HG03280 (cell line): ENCODE measurements around the gene DPF3.

ENCODE experiments used
- ATAC-seq: cut with Tn5 transposase; IDR thresholded peaks from one replicate; pipeline ENCODE4 v1.9.1; 2021; ENCODE audit warnings: mild to moderate bottlenecking, moderate library complexity; ENCODE audit not compliant: unreplicated experiment

DPF3 gene

GRCh38 chr14:72621387-72622065 is 272.4 kb downstream of the DPF3 start:
- no peak for ATAC-seq

- ATAC-seq = no peak
Observed at GRCh38 chr14:72619881-72620280, 274.0 kb downstream of the DPF3 start.

GRCh38 chr14:72619111-72619571 is 274.8 kb downstream of the DPF3 start:
- ATAC-seq = no peak

DNA sequence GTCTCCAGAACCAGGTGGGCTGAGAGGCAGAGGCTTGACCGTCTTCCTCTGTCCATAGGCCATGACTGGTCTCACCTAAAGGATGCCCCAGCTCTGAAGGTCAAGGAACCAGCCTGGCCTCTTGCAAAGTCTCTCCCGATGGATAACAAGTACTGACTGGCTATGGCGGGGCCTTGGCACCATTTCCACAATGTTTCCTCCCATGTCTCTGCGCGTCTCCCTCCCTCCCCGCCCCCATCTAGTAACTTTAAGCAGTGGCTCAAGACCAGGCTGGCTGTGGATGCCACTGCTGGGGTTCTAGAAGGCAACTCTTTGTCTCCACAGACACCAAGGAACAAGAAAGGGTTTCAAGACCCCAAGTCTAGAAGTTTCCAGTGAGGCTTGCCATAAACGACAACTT is 275.5 kb downstream of the DPF3 start:
- no peak for ATAC-seq

DNA sequence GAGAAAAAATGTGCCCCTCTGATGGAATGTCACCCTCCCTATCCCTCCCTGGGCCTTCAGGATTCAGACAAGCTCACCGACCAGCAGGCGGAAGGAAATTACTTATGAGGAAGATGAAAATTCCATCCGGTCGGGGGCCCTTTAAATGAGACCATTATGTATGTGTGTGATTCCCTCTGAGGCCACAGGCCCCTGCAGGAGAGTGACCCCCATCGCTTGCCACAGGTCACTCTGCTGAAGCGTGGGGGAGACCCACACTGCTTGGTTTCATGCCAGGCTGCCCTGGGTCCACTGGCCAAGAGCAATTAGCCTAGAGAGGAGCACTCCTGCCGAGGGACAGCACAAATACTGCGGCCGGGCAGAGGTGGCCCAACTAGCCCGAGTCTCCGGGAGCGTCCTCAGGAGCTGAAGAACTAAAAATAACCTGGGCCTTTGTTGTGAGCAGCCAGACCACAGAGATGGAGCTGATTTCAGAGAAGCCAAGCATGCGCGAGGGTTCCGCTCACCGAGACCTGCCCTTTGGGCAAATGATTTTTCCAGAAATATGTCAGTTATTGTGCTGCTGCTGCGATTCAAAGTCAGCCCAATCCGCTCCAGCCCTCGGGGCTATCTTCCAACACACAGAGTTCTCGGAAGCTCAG is 276.4 kb downstream of the DPF3 start:
- ATAC-seq = no peak

DNA sequence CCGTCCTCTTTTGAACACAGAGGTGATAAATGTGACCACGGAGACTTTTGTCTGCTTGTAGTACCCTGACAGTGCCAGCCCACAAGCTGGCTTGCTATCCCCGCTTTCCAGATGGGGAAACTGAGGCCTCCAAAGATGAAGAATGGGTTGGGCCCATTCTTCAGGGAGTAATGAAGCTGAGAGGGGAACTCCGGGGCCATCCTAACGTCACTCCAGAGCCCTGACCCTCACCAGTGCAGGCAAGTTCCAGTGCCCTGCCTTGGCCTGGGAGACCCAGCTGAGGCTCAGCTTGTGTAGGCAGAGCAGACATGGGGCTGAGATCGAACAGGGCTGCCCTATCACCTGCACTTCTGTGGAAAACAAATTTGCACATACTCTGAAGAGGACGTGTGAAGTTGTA is 277.1 kb downstream of the DPF3 start:
- ATAC-seq = no peak

- ATAC-seq = no peak
Observed at GRCh38 chr14:72616294-72616693, 277.6 kb downstream of the DPF3 start.

DNA sequence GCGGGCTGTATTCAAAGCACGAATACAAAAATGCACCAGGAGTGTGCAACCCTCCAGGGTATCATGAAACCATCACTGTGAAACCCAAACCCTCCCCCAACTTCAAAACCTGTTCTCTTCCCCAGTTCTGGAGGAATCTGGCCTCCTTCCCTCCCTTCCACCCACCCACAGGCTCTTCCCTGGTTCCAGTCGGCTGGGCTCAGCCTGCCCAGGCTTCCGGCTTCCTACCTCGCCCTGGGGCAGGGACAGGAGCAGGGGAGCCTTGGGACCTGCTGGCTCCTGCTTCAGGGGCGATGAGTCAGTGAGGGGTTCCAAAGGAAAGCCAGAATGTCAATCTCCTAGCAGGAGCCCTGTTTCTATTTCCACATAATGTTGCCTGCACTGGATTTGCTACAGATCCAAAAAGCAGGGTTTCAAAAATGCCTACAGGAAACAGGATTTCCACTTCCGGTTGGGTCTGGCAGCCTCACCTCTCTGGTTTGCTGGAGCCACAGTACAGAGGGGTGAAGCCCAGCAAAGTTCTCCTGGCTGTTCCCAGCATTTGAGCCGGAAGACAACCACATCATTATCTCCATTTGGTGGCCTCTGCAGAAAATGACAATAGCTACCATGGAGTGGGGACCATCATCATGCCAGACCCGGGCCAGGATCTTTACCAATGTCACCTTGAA is 278.3 kb downstream of the DPF3 start:
- ATAC-seq = no peak

- ATAC-seq = no peak
Observed at GRCh38 chr14:72614891-72615415, 278.9 kb downstream of the DPF3 start.

GRCh38 chr14:72614365-72614764 is 279.5 kb downstream of the DPF3 start:
- no peak for ATAC-seq

DNA sequence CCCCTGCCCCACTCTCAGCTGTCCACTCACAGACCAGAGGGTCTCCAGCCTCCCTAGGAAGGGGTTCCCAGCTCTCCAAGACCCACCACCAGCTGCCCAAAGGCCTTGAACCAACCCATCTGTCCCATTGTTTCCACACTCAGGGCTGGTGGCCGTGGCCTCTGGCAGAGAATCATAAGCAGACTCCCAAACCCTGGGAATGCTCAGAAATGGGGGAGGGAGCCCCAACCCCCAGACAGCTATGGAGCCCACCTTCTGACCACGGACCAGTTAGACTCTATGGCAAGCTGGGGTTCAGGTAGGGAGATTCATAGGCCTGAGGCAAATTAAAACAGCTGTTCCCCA is 280.0 kb downstream of the DPF3 start:
- no peak for ATAC-seq

- ATAC-seq = no peak
Observed at GRCh38 chr14:72613231-72613974, 280.5 kb downstream of the DPF3 start.

DNA sequence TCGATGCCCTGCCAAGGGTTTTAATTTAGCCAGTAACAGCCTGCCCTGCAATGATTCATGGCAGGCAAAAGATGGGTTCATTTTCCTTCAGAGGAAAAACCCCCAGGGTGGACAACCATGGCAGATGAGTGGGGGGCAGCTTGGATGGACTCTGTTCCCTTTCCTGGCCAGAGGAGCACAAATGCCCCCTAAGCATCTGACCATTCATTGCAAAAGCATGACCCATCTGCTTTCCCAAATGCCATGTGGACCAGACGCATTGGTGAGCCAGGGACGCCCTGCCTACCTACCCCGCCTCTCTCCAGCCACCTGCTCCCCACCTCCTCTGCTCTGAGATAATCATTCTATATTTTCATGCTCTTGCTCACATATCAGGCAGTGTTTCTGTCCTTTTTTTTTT is 281.9 kb downstream of the DPF3 start:
- ATAC-seq = no peak

- ATAC-seq = no peak
Observed at GRCh38 chr14:72611506-72611905, 282.4 kb downstream of the DPF3 start.

DNA sequence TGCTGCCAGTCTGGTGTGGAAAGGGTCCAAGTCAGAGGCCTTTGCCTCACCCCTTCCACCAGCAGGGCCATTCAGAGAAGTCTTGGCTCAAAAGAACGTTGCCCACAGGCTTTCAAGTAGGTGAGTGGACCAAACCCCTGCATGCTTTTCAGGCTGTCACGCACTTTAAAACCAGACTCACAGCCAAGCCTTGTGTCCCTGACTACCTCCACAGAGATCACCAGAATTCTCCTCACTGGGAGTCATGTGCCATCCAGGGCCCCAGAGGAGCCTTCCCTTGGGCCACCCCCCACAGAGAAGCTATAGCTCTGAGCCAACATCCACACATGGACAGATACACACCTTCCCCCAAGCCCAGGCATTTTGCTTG is 283.1 kb downstream of the DPF3 start:
- no peak for ATAC-seq

DNA sequence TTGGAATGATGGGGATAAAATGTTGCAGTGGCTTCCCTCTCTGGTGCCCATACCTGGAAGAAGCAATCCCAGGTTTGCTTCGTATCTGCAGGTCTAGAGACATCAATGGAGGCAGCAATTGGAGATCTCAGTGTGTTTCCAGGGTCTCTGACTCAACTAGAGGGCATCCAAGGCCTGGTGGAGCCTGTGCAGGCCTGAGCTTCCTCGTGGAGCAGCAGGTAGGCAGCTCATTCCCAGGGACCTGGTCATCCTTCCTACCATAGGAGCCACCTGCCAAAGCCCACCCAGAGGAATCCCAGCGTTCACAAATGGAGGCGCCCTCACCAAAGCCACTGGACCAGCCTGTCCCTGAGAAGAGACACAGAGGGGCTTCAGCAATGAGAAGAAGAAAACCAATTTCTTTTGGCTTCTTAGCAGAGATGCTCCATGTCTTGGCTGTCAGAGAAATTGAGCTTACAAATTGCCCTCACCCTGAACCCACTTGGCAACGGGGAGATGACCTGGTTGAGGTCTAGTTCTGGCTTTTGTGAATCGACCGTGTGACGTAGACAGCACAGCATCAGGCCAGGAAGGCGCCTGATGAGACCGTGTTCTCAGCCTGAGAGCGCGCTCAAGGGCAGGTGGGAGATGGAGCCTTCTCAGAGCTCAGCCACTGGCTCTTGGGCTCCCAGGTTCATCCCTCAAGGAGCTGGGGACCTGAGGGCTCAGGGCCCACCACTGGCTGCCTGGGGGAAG is 283.6 kb downstream of the DPF3 start:
- no peak for ATAC-seq

GRCh38 chr14:72609205-72609916 is 284.5 kb downstream of the DPF3 start:
- no peak for ATAC-seq

GRCh38 chr14:72608391-72609204 is 285.3 kb downstream of the DPF3 start:
- no peak for ATAC-seq
